ENCODE measurements around the gene ANAPC4.

GRCh38 chr4:25343671-25344070 lies 33.4 kb upstream of the ANAPC4 start:
- TF ChIP-seq CTCF (IDR thresholded peaks at IDR 0.05; ENCODE audit: low read depth, low read length, poor library complexity, severe bottlenecking) (no peak), EZH2phosphoT487 (IDR thresholded peaks at IDR 0.05; ENCODE audit: borderline replicate concordance, low read length) (no peak)

Data from DOHH2 (cell line).